WI38 (cell line): Measurements from ENCODE around the gene KIAA1549.

Source experiments
- H3K4me3 ChIP-seq: 2 replicates; pipeline ENCODE4 v1.5.1; 2011; ENCODE audit warnings: low read depth, mild to moderate bottlenecking, control low read depth, low read length
- TF ChIP-seq, protein P1 (sequence below): IDR thresholded peaks from 2 replicates; pipeline ENCODE4 v1.5.1; 2012; ENCODE audit warnings: low read depth, mild to moderate bottlenecking, control low read depth, low read length

The KIAA1549 gene

DNA sequence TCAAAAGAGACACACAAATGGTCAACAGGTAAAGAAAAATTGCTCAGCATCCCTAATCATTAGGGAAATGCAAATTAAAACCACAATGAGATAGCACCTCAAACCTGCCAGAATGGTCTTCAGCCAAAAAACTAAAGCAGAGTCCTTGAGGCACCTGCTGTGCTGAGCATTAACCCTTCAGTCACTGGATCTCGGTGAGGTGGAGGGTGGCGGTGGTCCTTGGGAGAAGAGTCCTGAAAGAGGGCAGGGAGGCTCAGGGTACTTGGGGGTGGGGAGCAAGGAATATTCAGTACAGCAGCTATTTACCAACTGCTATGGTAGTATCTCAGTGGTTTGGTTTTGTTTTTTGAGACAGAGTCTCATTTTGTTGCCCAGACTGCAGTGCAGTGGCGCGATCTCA is 7.1 kb downstream of the KIAA1549 start:
- H3K4me3 ChIP-seq, result no peak overlapping the region
- TF ChIP-seq, protein P1, sequence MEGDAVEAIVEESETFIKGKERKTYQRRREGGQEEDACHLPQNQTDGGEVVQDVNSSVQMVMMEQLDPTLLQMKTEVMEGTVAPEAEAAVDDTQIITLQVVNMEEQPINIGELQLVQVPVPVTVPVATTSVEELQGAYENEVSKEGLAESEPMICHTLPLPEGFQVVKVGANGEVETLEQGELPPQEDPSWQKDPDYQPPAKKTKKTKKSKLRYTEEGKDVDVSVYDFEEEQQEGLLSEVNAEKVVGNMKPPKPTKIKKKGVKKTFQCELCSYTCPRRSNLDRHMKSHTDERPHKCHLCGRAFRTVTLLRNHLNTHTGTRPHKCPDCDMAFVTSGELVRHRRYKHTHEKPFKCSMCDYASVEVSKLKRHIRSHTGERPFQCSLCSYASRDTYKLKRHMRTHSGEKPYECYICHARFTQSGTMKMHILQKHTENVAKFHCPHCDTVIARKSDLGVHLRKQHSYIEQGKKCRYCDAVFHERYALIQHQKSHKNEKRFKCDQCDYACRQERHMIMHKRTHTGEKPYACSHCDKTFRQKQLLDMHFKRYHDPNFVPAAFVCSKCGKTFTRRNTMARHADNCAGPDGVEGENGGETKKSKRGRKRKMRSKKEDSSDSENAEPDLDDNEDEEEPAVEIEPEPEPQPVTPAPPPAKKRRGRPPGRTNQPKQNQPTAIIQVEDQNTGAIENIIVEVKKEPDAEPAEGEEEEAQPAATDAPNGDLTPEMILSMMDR, result no peak

DNA sequence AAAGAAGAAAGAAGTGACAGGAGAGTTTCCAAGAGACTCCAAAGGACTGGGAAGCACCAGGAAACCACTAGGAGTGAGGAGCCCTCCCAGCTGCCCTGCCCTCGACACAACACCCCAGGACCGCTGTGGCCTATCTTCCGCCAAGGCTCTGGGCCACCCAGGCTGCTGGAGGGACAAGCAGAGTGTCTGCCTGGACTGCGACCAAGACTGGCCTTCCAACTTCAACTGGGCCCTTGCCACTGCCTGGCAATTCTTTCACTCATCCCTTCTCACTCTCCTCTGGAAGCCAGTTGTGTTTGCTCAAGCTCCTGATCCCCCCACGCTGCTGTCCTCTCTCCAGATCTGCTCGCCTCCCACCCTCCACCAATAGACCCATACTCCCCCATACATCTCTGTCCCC is 10.2 kb downstream of the KIAA1549 start:
- H3K4me3 ChIP-seq, result no peak overlapping the region
- TF ChIP-seq, protein P1, result no peak

DNA sequence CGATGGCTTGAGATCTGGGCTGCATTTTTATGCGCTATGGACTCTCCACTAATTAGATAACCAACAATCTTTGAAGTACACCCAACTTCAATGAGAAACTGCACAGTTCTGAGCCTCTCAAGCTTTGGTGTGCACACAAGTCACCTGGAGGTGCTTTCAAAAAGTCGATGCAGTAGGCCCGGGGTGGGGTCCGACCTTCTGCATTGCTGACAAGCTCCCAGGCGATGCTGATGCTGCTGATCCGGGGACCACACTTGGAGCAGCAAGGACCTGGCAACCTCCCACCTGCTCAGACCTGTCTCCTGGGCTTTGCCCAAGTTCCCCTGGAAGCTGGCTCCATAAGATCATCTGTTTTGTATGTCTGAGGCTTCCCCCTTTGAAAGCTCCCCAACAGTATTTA is 10.7 kb downstream of the KIAA1549 start:
- TF ChIP-seq, protein P1, result no peak
- H3K4me3 ChIP-seq, result no peak overlapping the region

DNA sequence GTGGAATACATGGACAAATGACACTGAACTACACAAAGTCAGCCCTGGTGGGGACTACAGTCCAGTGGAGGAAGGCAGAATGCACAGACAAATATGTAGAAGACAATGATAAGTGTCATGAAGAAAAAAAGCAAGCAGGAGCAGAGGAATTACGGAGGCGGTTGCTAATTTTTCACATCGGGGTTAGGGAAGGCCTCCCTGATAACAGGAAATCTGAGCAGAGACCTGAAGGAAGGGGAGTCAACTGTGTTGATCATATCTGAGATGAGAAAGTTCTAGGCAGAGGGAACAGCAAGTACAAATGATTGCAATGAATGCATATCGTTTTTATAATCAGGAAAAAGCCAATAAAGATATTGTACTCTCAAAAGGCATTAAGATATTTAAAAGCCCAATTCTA is 14.0 kb downstream of the KIAA1549 start:
- H3K4me3 ChIP-seq, result no peak overlapping the region
- TF ChIP-seq, protein P1, result no peak

DNA sequence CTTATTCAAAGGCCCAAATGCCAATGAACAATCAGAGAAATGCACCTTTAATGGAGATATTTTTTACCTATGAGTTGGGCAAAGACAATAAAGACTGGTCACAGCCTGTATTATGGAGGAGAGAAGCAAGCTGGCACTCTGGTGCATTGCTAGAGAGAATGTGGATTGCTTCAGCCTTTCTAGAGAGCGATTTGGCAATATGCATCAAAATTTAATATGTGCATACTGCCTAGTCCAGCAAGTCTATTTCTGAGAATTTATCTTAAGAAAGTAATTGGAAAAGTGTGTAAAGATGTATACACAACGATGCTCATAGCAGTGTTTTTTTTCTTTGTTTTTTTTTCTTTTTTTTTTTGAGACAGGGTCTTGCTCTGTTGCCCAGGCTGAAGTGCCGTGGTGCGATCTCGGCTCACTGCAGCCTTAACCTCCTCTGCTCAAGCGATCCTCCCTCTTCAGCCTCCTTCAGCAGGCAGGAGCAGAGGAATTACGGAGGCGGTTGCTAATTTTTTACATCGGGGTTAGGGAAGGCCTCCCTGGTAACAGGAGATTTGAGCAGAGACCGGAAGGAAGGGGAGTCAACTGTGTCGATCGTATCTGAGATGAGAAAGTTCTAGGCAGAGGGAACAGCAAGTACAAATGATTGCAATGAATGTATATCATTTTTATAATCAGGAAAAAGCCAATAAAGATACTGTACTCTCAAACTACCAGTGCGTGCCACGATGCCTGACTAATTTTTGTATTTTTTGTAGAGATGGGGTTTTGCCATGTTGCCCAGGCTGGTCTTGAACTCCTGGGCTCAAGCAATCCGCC is 16.4 kb downstream of the KIAA1549 start:
- H3K4me3 ChIP-seq, result no peak overlapping the region
- TF ChIP-seq, protein P1, result no peak

DNA sequence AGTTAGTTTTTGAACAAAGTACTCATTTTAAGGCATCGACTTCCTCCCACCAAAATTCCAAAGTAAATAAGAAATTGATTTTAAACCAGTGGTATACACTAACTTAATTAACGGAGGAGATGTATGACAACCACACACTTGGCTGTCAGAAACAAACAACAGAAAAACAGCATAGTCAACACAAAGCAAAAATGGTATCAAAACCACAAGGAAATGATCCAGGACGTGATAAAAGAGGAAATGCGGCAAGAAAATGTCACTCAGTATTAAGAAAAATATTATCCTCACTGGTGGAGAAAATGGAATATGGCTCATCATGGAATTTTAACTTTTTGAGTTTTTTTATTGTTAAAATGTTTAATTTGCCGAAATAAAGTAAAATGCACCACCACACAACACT is 17.5 kb downstream of the KIAA1549 start:
- no peak overlapping the region for H3K4me3 ChIP-seq
- TF ChIP-seq, protein P1, result no peak

DNA sequence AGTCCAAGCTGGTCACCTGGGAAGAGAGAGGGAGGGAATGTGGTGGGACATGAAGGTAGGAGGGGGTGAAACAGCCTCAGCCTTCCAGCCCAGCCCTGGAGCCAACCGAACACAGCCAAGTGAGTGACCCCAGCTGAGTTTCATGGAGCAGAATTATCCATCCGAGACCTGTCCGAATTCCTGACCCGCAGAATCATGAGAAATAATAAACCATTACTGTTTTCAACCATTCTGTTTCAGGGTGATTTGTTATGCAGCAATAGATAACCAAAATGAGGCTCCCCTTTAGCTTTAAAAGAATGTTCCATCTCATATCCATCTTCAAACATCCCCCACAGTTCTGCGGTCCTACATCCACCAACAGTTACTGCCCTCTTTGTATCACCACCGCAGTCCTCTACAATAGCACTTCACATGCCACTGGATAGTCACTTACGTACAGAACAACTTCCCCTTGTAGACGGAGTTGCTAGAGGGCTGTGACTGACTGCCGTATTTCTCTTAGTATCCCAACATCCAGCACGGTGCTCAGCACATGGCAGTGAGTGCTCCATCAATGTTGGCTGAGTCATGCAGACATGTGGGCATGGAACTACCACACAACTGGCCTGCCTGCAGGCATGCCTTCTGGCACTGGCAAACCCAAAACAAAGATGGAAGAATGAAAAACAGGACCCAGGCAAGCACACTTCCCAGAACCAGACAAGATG is 18.5 kb downstream of the KIAA1549 start:
- H3K4me3 ChIP-seq, result no peak overlapping the region
- TF ChIP-seq, protein P1, result no peak
